CD4-positive, alpha-beta memory T cell (primary cell): ENCODE data around the gene CTSD. TPM values are rescaled to one million over a fixed set of nuclear protein-coding genes. Genes with fewer than 3 reads are reported as not detected.

Source experiments
- CTCF ChIA-PET: fragments of 350-600 bp; sonication (Branson Sonifier 250); formaldehyde crosslinking; loops from one replicate; lab custom pipeline; 2021; ENCODE audit warnings: inconsistent platforms; ENCODE audit not compliant: partially characterized antibody; lab: Charles Lee
- POLR2A ChIA-PET: fragments of 350-600 bp; sonication (Branson Sonifier 250); formaldehyde crosslinking; loops from one replicate; lab custom pipeline; 2021; ENCODE audit not compliant: partially characterized antibody; lab: Charles Lee
- DNase-seq, 5 donors: peaks; one replicate each; pipeline versions ENCODE4 v3.0.0 to v3.0.0-alpha.2; 2020 to 2022; ENCODE audit warnings: mixed read lengths in 1 of 5
- H3K27ac ChIP-seq: one replicate; pipeline ENCODE4 v1.7.0; 2013; ENCODE audit warnings: low read depth, low read length
- H3K27me3 ChIP-seq: 2 replicates; pipeline ENCODE4 v1.7.0; 2013; ENCODE audit warnings: mild to moderate bottlenecking, low read length, moderate library complexity; ENCODE audit not compliant: insufficient read depth
- H3K36me3 ChIP-seq: 2 replicates; pipeline ENCODE4 v1.7.0; 2013; ENCODE audit warnings: mild to moderate bottlenecking, low read length, moderate library complexity; ENCODE audit not compliant: insufficient read depth
- H3K4me1 ChIP-seq: 2 replicates; pipeline ENCODE4 v1.7.0; 2013; ENCODE audit warnings: mild to moderate bottlenecking, low read length, moderate library complexity; ENCODE audit not compliant: insufficient read depth
- H3K4me3 ChIP-seq, 2 donors: one replicate each; pipeline ENCODE4 v1.7.0; 2013; ENCODE audit warnings: low read length in 2 of 2, mild to moderate bottlenecking in 1 of 2
- H3K9me3 ChIP-seq, 2 donors: one replicate each; pipeline ENCODE4 v1.7.0; 2013; ENCODE audit warnings: low read length in 2 of 2, control low read depth in 1 of 2; ENCODE audit not compliant: control insufficient read depth in 1 of 2
- H3K27ac Mint-ChIP-seq, 7 donors: one replicate each; pipeline ENCODE4 v1.8.0; 2020 to 2021; ENCODE audit warnings: mixed read lengths in 7 of 7, mild to moderate bottlenecking in 6 of 7, inconsistent platforms in 3 of 7, moderate library complexity in 3 of 7
- H3K27me3 Mint-ChIP-seq, 2 donors: one replicate each; pipeline ENCODE4 v1.8.0; 2020 to 2021; ENCODE audit warnings: mixed read lengths in 2 of 2
- H3K36me3 Mint-ChIP-seq, 2 donors: one replicate each; pipeline ENCODE4 v1.8.0; 2020 to 2021; ENCODE audit warnings: mixed read lengths in 2 of 2, inconsistent platforms in 1 of 2, mild to moderate bottlenecking in 1 of 2
- H3K4me1 Mint-ChIP-seq, 4 donors: one replicate each; pipeline ENCODE4 v1.8.0; 2020 to 2021; ENCODE audit warnings: mixed read lengths in 4 of 4, mild to moderate bottlenecking in 1 of 4
- H3K4me3 Mint-ChIP-seq, 8 donors: one replicate each; pipeline ENCODE4 v1.8.0; 2020 to 2021; ENCODE audit warnings: mixed read lengths in 8 of 8, mild to moderate bottlenecking in 7 of 8, moderate library complexity in 6 of 8, inconsistent platforms in 3 of 8
- H3K9me3 Mint-ChIP-seq, 8 donors: one replicate each; pipeline ENCODE4 v1.8.0; 2020 to 2021; ENCODE audit warnings: mixed read lengths in 8 of 8, mild to moderate bottlenecking in 5 of 8, inconsistent platforms in 3 of 8, moderate library complexity in 1 of 8
- intact Hi-C: fragments of 100-400 bp; cut with micrococcal nuclease; formaldehyde crosslinking; loops from one replicate; pipeline ENCODE4 v1.15.1; 2023
- polyA plus RNA-seq, 2 donors: library from polyadenylated mRNA; unstranded; fragments of 300-500 nt; fragmentation: Illumina TruSeq; gene quantifications; one replicate each; pipeline ENCODE4 v1.2.3, GENCODE V29; 2021
- total RNA-seq, 2 experiments: library from RNA; stranded (reverse); gene quantifications; one replicate each; pipeline ENCODE4 v1.2.3, GENCODE V29; 2021

Gene CTSD
- total and polyA plus RNA-seq, 4 experiments from 2014 or later = 122 to 214 (median 171) TPM

DNA sequence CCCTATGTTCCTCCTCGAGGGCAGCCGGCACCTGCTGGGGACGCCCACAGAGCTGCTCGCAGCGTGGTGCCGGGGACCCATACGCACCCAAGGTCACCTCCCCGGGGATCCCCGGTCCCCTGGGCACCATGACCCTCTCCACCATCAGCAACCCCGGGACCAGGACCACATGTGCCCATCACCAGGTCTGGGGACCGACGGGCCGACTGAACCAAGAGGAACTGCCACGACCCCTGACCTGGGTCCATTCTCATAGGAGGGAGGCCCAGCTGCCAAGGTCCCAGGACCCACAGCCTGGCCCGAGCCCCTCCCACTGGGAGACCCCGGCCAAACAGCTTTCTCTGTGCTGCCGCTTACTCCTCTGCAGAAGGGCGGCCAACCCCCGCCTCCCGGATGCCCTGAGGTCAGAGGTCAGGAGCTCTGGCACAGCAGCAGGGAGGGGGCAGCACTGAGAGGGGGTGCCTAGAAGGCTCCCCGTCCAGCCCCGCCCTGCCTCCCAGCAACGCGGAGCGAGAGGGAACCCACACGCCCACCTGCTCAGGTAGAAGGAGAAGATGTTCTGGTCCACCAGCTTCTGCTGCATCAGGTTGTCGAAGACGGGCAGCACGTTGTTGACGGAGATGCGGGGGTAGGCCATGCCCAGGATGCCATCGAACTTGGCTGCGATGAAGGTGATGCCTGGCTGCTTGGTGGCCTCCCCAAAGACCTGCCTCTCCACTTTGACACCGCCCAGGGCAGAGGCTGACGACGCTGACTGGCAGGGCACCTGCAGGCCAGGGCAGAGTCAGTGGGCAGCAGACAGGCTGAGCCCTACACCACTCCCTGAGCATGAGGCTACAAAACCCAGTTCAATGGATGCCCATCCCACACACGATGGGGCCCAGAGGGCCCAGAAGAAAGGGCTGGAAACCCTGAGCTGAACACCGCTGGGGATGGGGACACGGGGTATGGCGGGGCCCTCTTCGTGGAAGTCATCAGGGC lies 6.6 kb downstream of the CTSD start:
- CTCF ChIA-PET = interaction anchor here (1.8 to 3.3 kb wide), 4 partner anchors 8 to 75 kb away, joined by 6 to 12 read pairs (median 9); no protein-coding TSS in a partner anchor
- H3K4me1 ChIP-seq = peaks cover 72% of the 10 kb centered on the region
- POLR2A ChIA-PET = interaction anchor here (0.7 to 1.3 kb wide), 9 partner anchors 12 to 132 kb away, joined by 3 to 8 read pairs (median 3); partner anchors contain the start of gene LSP1
- H3K4me3 ChIP-seq = peak overlapping the region in 1 of 2 donors; percentile 38
- Mint-ChIP-seq H3K4me1 (peaks cover 17 to 73% (median 47%) of the 10 kb centered on the region in 4 donors), H3K36me3 (peaks cover 10 to 23% of the 10 kb centered on the region in 2 donors), H3K27ac (peak overlapping the region in 5 of 7 donors; percentile 22 to 93 (median 80)), H3K9me3 (no peaks in the 10 kb centered on the region), H3K4me3 (peak overlapping the region in 6 of 8 donors; percentile 73 to 82 (median 76)), H3K27me3 (no peaks in the 10 kb centered on the region)
- no peaks in the 10 kb centered on the region for H3K9me3 ChIP-seq
- H3K27ac ChIP-seq = peak overlapping the region; percentile 44
- intact Hi-C loops = no loop called here
- no peaks in the 10 kb centered on the region for H3K27me3 ChIP-seq
- peaks cover 10% of the 10 kb centered on the region for H3K36me3 ChIP-seq
- no peak for DNase-seq

DNA sequence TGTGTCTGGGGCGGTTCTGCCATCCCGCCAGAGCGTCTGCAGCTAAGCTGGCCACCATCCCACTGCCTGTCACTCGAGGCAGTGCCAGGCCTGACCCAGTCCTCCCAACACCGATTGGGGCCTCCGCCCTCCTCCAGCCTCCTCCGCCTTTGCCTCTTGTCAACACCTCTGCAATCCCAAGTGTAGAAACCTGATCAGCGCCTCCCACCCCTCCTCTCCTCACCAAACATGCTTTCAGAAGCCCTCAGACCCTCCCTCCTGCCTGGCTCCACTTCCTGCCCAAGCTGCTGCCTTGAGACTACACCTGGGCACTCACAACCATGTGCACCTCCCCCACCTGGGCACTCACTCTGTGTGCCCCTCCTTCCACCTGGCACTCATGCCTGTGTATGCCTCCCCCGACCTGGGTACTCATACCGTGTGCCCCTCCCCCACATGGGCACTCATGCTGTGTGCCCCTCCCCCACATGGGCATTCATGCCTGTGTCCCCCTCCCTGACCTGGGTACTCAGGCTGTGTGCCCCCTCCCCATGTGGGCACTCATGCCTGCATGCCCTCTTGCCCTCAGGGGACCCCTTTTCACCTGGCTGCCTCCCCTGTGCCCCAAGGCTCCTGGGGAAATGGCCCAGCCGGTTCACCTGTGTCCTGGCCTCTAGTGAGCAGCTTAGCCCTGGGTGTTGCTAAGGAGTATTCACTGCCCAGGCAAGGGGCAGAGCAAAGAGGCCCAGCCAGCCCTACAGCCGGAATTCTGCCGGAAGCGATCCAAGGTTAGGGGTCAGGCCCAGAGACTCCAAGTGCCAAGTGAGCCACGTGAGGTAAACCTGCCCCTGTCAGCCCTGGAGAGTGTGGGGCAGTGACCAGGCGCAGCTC lies 7.8 kb downstream of the CTSD start:
- intact Hi-C loops = no loop called here
- H3K4me1 Mint-ChIP-seq = peaks cover 12 to 63% (median 42%) of the 10 kb centered on the region in 4 donors
- DNase-seq = no peak
- peaks cover 10 to 24% of the 10 kb centered on the region in 2 donors for H3K36me3 Mint-ChIP-seq
- H3K27me3 ChIP-seq = no peaks in the 10 kb centered on the region
- peaks cover 10% of the 10 kb centered on the region for H3K36me3 ChIP-seq
- ChIA-PET CTCF (interaction anchor here (1.9 kb wide), 1 partner anchor 9 kb away, joined by 6 read pairs; no protein-coding TSS in a partner anchor), POLR2A (no interaction called here)
- peak overlapping the region in 4 of 7 donors; percentile 27 to 57 (median 42) for H3K27ac Mint-ChIP-seq
- no peaks in the 10 kb centered on the region for H3K9me3 ChIP-seq
- peaks cover 61% of the 10 kb centered on the region for H3K4me1 ChIP-seq
- peak overlapping the region; percentile 7 to 67 (median 56) for H3K4me3 Mint-ChIP-seq
- no peak overlapping the region for H3K4me3 ChIP-seq
- no peaks in the 10 kb centered on the region for H3K9me3 Mint-ChIP-seq
- H3K27me3 Mint-ChIP-seq = no peaks in the 10 kb centered on the region
- H3K27ac ChIP-seq = no peak overlapping the region

DNA sequence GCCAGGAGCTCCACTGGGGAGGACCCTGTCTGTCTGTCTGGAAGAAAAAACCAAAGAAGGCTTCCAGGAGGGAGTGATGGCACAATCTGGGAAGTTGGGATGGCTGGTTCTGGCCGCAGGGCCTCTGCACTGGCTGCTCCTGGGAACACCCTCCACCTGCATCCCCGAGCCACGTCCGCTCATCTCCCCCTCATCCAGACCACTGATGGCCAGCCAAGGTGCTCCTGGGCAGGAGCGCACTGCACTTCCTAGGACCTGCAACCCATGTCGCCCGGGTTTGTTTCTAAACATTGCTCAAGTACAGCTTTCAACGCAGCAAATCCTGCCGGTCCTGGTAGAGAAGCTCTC lies 8.4 kb downstream of the CTSD start:
- Mint-ChIP-seq H3K9me3 (peaks cover 0 to 1% (median 0%) of the 10 kb centered on the region in 8 donors), H3K4me1 (peaks cover 15 to 61% (median 43%) of the 10 kb centered on the region in 4 donors), H3K27ac (peak overlapping the region in 2 of 7 donors; percentile 53 to 57), H3K27me3 (peaks cover 2 to 3% of the 10 kb centered on the region in 2 donors), H3K4me3 (peak overlapping the region in 6 of 8 donors; percentile 15 to 67 (median 51)), H3K36me3 (peaks cover 10 to 24% of the 10 kb centered on the region in 2 donors)
- no peaks in the 10 kb centered on the region for H3K27me3 ChIP-seq
- H3K4me3 ChIP-seq = no peak overlapping the region
- CTCF ChIA-PET = no interaction called here
- no peak for DNase-seq
- intact Hi-C loops = no loop called here
- no peaks in the 10 kb centered on the region for H3K9me3 ChIP-seq
- peaks cover 10% of the 10 kb centered on the region for H3K36me3 ChIP-seq
- peaks cover 54% of the 10 kb centered on the region for H3K4me1 ChIP-seq
- H3K27ac ChIP-seq = no peak overlapping the region
- POLR2A ChIA-PET = no interaction called here

DNA sequence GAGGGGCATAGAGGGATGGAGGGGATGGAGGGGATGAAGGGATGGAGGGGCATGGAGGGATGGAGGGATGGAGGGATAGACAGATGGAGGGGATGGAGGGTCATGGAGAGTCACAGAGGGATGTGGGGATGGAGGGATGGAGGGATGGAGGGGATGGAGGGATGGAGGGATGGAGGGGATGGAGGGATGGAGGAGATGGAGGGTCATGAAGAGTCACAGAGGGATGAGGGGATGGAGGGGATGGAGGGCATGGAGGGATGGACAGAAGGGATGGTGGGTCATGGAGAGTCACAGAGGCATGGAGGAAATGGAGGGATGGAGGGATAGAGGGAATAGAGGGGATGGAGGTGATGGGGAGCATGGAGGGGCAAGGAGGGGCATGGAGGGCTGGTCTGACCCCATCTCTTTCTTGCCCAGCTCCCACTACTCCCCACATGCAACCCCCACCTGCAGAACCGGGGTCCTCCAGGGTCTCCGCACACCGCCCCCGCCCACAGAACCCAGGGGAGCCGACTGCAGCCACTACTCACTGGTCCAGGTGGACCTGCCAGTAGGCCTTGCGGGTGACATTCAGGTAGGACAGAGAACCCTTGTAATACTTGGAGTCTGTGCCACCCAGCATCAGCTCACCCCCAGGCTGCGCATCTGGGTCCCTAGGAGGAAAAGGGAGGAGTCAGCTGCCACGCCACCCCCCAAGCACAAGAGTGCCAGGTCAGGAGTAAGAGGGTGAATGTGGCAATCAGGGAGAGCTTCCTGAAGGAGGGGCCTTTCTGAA lies 9.2 kb downstream of the CTSD start:
- POLR2A ChIA-PET = no interaction called here
- H3K4me1 Mint-ChIP-seq = peaks cover 21 to 61% (median 46%) of the 10 kb centered on the region in 4 donors
- intact Hi-C loops = no loop called here

DNA sequence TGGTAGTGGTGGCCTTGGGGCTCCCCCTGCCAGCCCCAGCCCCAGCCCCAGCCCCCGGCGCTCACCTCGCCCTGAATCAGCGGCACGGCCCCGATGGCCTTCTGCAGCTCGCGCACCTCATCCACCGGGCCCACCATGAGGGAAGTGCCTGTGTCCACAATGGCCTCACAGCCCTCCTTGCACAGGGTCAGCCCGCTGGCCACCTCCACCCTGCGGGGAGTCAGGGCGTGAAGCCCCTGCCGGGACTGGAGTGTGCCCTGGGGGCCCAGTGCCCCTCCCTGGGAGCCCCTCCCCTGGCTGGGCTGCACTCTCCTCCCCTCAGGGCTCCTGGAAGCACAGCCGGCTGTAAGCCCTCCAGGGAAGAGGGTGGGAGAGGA lies 9.8 kb downstream of the CTSD start:
- ChIA-PET POLR2A (no interaction called here), CTCF (no interaction called here)
- Histone ChIP-seq H3K27me3 (no peaks in the 10 kb centered on the region), H3K27ac (no peak overlapping the region), H3K9me3 (no peaks in the 10 kb centered on the region), H3K4me3 (no peak overlapping the region), H3K36me3 (peaks cover 10% of the 10 kb centered on the region), H3K4me1 (peaks cover 50% of the 10 kb centered on the region)
- no peak overlapping the region for H3K4me3 Mint-ChIP-seq
- H3K9me3 Mint-ChIP-seq = peaks cover 0 to 2% (median 0%) of the 10 kb centered on the region in 8 donors
- peaks cover 23 to 58% (median 42%) of the 10 kb centered on the region in 4 donors for H3K4me1 Mint-ChIP-seq
- intact Hi-C loops = no loop called here
- DNase-seq = no peak
- H3K27ac Mint-ChIP-seq = no peak overlapping the region
- H3K36me3 Mint-ChIP-seq = peaks cover 10 to 25% of the 10 kb centered on the region in 2 donors
- peaks cover 11 to 12% of the 10 kb centered on the region in 2 donors for H3K27me3 Mint-ChIP-seq

More for the DNA sequence above, 9.2 kb downstream of the CTSD start:
- H3K36me3 ChIP-seq = peaks cover 10% of the 10 kb centered on the region
- peaks cover 9 to 10% of the 10 kb centered on the region in 2 donors for H3K27me3 Mint-ChIP-seq
- no peaks in the 10 kb centered on the region for H3K9me3 ChIP-seq
- peak overlapping the region in 1 of 7 donors; percentile 82 for H3K27ac Mint-ChIP-seq
- no peak overlapping the region for H3K27ac ChIP-seq
- peaks cover 51% of the 10 kb centered on the region for H3K4me1 ChIP-seq
- no peak for DNase-seq
- peaks cover 10 to 26% of the 10 kb centered on the region in 2 donors for H3K36me3 Mint-ChIP-seq
- H3K27me3 ChIP-seq = no peaks in the 10 kb centered on the region
- H3K4me3 ChIP-seq = no peak overlapping the region
- H3K9me3 Mint-ChIP-seq = peaks cover 0 to 2% (median 0%) of the 10 kb centered on the region in 8 donors
- CTCF ChIA-PET = no interaction called here
- H3K4me3 Mint-ChIP-seq = no peak overlapping the region

DNA sequence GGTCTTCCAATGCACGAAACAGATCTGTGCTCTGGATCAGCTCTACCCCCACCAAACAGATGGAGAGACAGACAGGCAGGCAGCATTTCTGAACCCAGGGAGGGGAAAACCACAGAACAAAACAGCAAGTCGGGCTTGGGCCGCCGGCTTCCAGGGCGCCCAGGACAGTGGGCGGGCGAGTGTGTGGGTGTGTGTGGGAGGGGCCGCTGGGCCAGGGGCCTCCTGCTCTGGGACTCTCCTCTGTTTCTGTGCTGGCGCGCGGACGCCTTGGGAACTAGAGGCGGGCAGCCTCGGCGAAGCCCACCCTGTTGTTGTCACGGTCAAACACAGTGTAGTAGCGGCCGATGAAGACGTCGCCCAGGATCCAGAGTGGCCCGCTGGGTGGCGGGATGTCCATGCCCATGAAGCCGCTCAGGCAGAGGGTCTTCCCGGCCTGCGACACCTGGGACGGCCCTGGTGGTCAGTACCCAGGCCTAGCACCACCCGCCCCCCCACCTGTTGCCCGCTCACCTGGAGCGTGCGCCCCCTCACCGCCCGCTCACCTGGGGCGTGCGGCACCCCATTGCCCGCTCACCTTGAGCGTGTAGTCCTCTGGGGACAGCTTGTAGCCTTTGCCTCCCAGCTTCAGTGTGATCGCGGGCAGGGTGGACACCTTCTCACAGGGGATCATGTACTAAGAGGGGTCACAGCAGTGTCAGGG lies 10.3 kb downstream of the CTSD start:
- H3K4me1 Mint-ChIP-seq = peaks cover 23 to 56% (median 37%) of the 10 kb centered on the region in 4 donors
- POLR2A ChIA-PET = no interaction called here
- H3K4me3 ChIP-seq = no peak overlapping the region
- H3K4me3 Mint-ChIP-seq = no peak overlapping the region
- no peaks in the 10 kb centered on the region for H3K9me3 ChIP-seq
- H3K27ac ChIP-seq = no peak overlapping the region
- H3K36me3 Mint-ChIP-seq = peaks cover 10 to 22% of the 10 kb centered on the region in 2 donors
- CTCF ChIA-PET = no interaction called here
- no peaks in the 10 kb centered on the region for H3K27me3 ChIP-seq
- H3K9me3 Mint-ChIP-seq = peaks cover 0 to 2% (median 0%) of the 10 kb centered on the region in 8 donors
- no peak overlapping the region for H3K27ac Mint-ChIP-seq
- intact Hi-C loops = no loop called here
- DNase-seq = no peak
- H3K27me3 Mint-ChIP-seq = peaks cover 11 to 12% of the 10 kb centered on the region in 2 donors
- peaks cover 45% of the 10 kb centered on the region for H3K4me1 ChIP-seq
- peaks cover 10% of the 10 kb centered on the region for H3K36me3 ChIP-seq
